GM23248 (cell line): ENCODE measurements around the gene VPS13A. TPM values are rescaled to one million over a fixed set of nuclear protein-coding genes. Genes with fewer than 3 reads are reported as not detected.

Source experiments
- DNase-seq: peaks from one replicate; pipeline ENCODE4 v3.0.0-alpha.2; 2015
- H2AFZ ChIP-seq: fragments of 200-600 bp; sonication (generic); 2 replicates; pipeline ENCODE4 v1.6.1; 2016; ENCODE audit warnings: antibody characterized with exemption
- H3F3A ChIP-seq: fragments of 200-600 bp; sonication (generic); 2 replicates; pipeline ENCODE4 v1.6.1; 2016; ENCODE audit warnings: mild to moderate bottlenecking, antibody characterized with exemption, mixed run types; ENCODE audit not compliant: insufficient read depth
- H3K27ac ChIP-seq: fragments of 200-600 bp; sonication (generic); 2 replicates; pipeline ENCODE4 v1.5.1; 2016; ENCODE audit warnings: mild to moderate bottlenecking
- H3K27me3 ChIP-seq: fragments of 200-600 bp; sonication (generic); replicated peaks from 2 replicates; pipeline ENCODE4 v1.6.1; 2016; ENCODE audit warnings: mild to moderate bottlenecking; ENCODE audit not compliant: insufficient read depth
- H3K36me3 ChIP-seq: fragments of 200-600 bp; sonication (generic); 2 replicates; pipeline ENCODE4 v1.6.1; 2016; ENCODE audit warnings: low read depth, mild to moderate bottlenecking
- H3K4me1 ChIP-seq: fragments of 200-600 bp; sonication (generic); 2 replicates; pipeline ENCODE4 v1.6.1; 2016; ENCODE audit warnings: mild to moderate bottlenecking; ENCODE audit not compliant: insufficient read depth
- H3K4me2 ChIP-seq: fragments of 200-600 bp; sonication (generic); one replicate; pipeline ENCODE4 v1.6.1; 2016; ENCODE audit warnings: mild to moderate bottlenecking; ENCODE audit not compliant: unreplicated experiment
- H3K4me3 ChIP-seq: fragments of 200-600 bp; sonication (generic); 2 replicates; pipeline ENCODE4 v1.5.1; 2016; ENCODE audit warnings: mild to moderate bottlenecking
- H3K79me2 ChIP-seq: fragments of 200-600 bp; sonication (generic); 2 replicates; pipeline ENCODE4 v1.6.1; 2016; ENCODE audit warnings: mild to moderate bottlenecking; ENCODE audit not compliant: insufficient read depth
- H3K9ac ChIP-seq: fragments of 200-600 bp; sonication (generic); 2 replicates; pipeline ENCODE4 v1.6.1; 2016; ENCODE audit warnings: mild to moderate bottlenecking
- H3K9me2 ChIP-seq: fragments of 200-600 bp; sonication (generic); 2 replicates; pipeline ENCODE4 v1.6.1; 2016; ENCODE audit warnings: mixed run types, mild to moderate bottlenecking, moderate library complexity; ENCODE audit not compliant: insufficient read depth
- H3K9me3 ChIP-seq: fragments of 200-600 bp; sonication (generic); one replicate; pipeline ENCODE4 v1.6.1; 2017; ENCODE audit warnings: low read depth
- H4K20me1 ChIP-seq: fragments of 200-600 bp; sonication (generic); 2 replicates; pipeline ENCODE4 v1.6.0; 2016; ENCODE audit not compliant: insufficient read depth
- EZH2 ChIP-seq: fragments of 200-600 bp; sonication (generic); IDR thresholded peaks from 2 replicates; pipeline ENCODE4 v1.6.1; 2018; ENCODE audit warnings: antibody characterized with exemption, mild to moderate bottlenecking; ENCODE audit not compliant: insufficient read depth, poor library complexity, severe bottlenecking
- EZH2phosphoT487 ChIP-seq: fragments of 200-600 bp; sonication (generic); IDR thresholded peaks from 2 replicates; pipeline ENCODE4 v1.6.1; 2018; ENCODE audit warnings: antibody characterized with exemption, moderate library complexity, mild to moderate bottlenecking, low read depth; ENCODE audit not compliant: insufficient read depth
- WGBS, 2 experiments: methylation state at CpG; one replicate each; pipeline ENCODE4 v1.1.6; 2015 to 2017; ENCODE audit warnings: low lambda C conversion rate in 2 of 2, low coverage in 1 of 2; ENCODE audit errors: missing lambda C conversion rate in 2 of 2; 5-methylcytosine and 5-hydroxymethylcytosine counted together
- in situ Hi-C: fragments of 300-500 bp; cut with MboI; formaldehyde crosslinking; loops from 2 replicates; pipeline ENCODE4 v1.15.0; 2020
- polyA plus RNA-seq: library from polyadenylated mRNA; unstranded; fragments of >200 nt; fragmentation: Nextera tagmentation; extraction: Ambion mirVana; gene quantifications from 2 replicates; pipeline ENCODE4 v1.2.1, GENCODE V29; 2016
- total RNA-seq: library from RNA; depleted of rRNA; stranded (reverse); fragments of >200 nt; shearing (Covaris generic); gene quantifications from 2 replicates; pipeline ENCODE4 v1.2.3, GENCODE V29; 2014

VPS13A gene
- total and polyA plus RNA-seq, 2 experiments from 2014 or later, result 8.9 to 15.8 TPM

DNA sequence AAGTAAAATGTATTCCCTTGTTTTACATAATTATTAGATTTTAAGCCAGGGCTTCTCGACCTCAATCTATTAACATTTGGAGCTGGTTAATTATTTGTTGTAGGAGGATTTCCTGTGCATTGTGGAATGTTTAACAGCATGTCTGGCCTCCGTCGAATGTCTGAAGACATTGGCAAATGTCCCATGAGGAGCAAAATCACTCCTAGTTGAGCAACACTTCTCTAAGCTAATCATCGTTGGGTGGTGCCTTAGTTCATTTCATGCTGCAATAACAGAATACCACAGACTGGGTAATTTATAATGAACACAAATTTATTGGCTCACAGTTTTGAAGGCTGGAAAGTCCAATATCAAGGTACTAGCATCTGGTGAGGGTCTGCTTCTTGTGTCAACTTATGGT lies 13.4 kb upstream of the VPS13A start:
- WGBS, 2 experiments, result 1% methylated on average over 4 of the region's 4 CpGs
- Histone ChIP-seq H3K36me3 (no peaks in the 10 kb centered on the region), H3K79me2 (no peaks in the 10 kb centered on the region), H3F3A (peaks cover 11% of the 10 kb centered on the region), H3K4me3 (no peak overlapping the region), H3K4me2 (peak overlapping the region; percentile 49), H3K27me3 (0 out of 2 replicates have a peak, but pooled peaks cover 9% of the 10 kb centered on the region), H2AFZ (no peak overlapping the region), H3K9me2 (no peaks in the 10 kb centered on the region), H3K27ac (peak overlapping the region; percentile 42), H3K9ac (no peak overlapping the region), H3K4me1 (peaks cover 18% of the 10 kb centered on the region), H3K9me3 (no peaks in the 10 kb centered on the region), H4K20me1 (no peaks in the 10 kb centered on the region)
- no peak for TF ChIP-seq EZH2
- in situ Hi-C loops, result no loop called here
- DNase-seq, result peak; percentile 91

DNA sequence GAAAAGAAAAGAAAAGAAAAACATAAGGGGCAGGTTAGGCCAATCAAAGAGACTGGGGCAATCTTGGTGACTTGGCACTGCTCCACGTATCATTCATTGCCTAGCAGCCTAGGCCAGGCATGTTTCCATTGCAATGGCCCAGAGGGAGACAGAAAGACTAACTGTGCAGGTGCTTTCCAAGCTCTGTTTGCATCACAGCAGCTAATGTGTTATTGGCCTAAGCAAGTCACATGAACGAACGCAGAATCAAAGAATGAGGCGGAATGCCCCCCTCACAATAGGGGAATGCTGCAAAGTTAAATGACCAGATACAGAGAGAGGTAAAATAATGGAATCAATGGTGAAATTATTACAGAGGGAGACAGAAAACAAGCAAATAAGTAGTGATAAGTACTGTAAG lies 11.1 kb upstream of the VPS13A start:
- Histone ChIP-seq H3K9me3 (no peaks in the 10 kb centered on the region), H3K4me1 (peaks cover 13% of the 10 kb centered on the region), H3K9me2 (no peaks in the 10 kb centered on the region), H3K27ac (no peak overlapping the region), H4K20me1 (no peaks in the 10 kb centered on the region), H3K36me3 (no peaks in the 10 kb centered on the region), H3K4me3 (no peak overlapping the region), H2AFZ (no peak overlapping the region), H3K9ac (no peak overlapping the region), H3K27me3 (no peaks in the 10 kb centered on the region), H3F3A (peaks cover 7% of the 10 kb centered on the region; the same call in 1 of the 2 replicates), H3K4me2 (no peak overlapping the region), H3K79me2 (no peaks in the 10 kb centered on the region)
- in situ Hi-C loops, result no loop called here
- TF ChIP-seq EZH2 (no peak), EZH2phosphoT487 (no peak)
- DNase-seq, result no peak
- WGBS, 2 experiments, result 79 to 85% methylated on average over 4 of the region's 4 CpGs

GRCh38 chr9:77170991-77171699 lies 6.2 kb upstream of the VPS13A start:
- DNase-seq, result no peak
- Histone ChIP-seq H4K20me1 (no peaks in the 10 kb centered on the region), H3K9me3 (no peaks in the 10 kb centered on the region), H3K27ac (no peak overlapping the region), H3F3A (peaks cover 7% of the 10 kb centered on the region), H3K36me3 (no peaks in the 10 kb centered on the region), H3K4me2 (no peak overlapping the region), H3K9me2 (no peaks in the 10 kb centered on the region), H3K27me3 (no peaks in the 10 kb centered on the region), H3K4me3 (no peak overlapping the region), H3K79me2 (no peaks in the 10 kb centered on the region), H2AFZ (no peak overlapping the region), H3K4me1 (no peaks in the 10 kb centered on the region), H3K9ac (no peak overlapping the region)
- in situ Hi-C loops, result no loop called here
- no peak for TF ChIP-seq EZH2phosphoT487
- no peak for TF ChIP-seq EZH2
- WGBS, 2 experiments, result 91 to 100% methylated on average over 2 of the region's 2 CpGs

DNA sequence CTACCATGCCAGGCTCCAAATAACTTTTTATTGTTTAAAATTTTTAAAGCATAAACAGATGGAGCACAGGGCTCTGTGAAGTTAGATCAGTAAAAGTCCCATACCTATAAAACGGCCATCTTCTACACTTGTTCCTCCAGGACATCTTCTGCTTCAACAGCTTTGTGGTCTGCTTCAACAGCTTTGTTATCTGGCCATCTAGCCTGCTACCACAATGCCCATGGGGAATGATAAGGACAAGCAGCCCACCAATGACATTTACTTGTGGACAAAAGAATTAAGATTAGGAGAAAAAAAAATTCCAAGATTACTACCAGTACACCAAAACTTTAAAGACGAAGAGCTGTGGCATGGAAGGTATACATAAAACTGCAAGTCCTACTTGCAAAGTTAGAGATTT lies 2.2 kb upstream of the VPS13A start:
- H3K36me3 ChIP-seq, result no peaks in the 10 kb centered on the region
- H3K4me3 ChIP-seq, result no peak overlapping the region
- H3K9me2 ChIP-seq, result no peaks in the 10 kb centered on the region
- H3K4me1 ChIP-seq, result peaks cover 16% of the 10 kb centered on the region
- 35 to 42% methylated on average over 2 of the region's 2 CpGs for WGBS, 2 experiments
- H3F3A ChIP-seq, result peaks cover 17% of the 10 kb centered on the region
- H2AFZ ChIP-seq, result no peak overlapping the region
- TF ChIP-seq EZH2phosphoT487 (no peak), EZH2 (no peak)
- H3K9ac ChIP-seq, result no peak overlapping the region
- H4K20me1 ChIP-seq, result no peaks in the 10 kb centered on the region
- H3K9me3 ChIP-seq, result no peaks in the 10 kb centered on the region
- H3K27me3 ChIP-seq, result no peaks in the 10 kb centered on the region
- DNase-seq, result no peak
- H3K27ac ChIP-seq, result no peak overlapping the region
- no peak overlapping the region for H3K4me2 ChIP-seq
- H3K79me2 ChIP-seq, result peaks cover 20% of the 10 kb centered on the region
- in situ Hi-C loops, result no loop called here
